GM21526 (cell line): ENCODE measurements around the gene HOXC10.
A peak's percentile ranks its signal among the peaks of the same experiment; 100 is the strongest.

Experiments used
- ATAC-seq: cut with Tn5 transposase; IDR thresholded peaks from one replicate; pipeline ENCODE4 v1.9.1; 2021; ENCODE audit warnings: moderate library complexity; ENCODE audit not compliant: unreplicated experiment, low FRiP score

The HOXC10 gene

GRCh38 chr12:53984901-53985691 lies at the start of gene HOXC10:
Gene HOXC10, plus strand, starts transcription at chr12:53985146. Its CDS starts 114 bp downstream, at chr12:53985260.
- ATAC-seq, result peak; percentile 61

DNA sequence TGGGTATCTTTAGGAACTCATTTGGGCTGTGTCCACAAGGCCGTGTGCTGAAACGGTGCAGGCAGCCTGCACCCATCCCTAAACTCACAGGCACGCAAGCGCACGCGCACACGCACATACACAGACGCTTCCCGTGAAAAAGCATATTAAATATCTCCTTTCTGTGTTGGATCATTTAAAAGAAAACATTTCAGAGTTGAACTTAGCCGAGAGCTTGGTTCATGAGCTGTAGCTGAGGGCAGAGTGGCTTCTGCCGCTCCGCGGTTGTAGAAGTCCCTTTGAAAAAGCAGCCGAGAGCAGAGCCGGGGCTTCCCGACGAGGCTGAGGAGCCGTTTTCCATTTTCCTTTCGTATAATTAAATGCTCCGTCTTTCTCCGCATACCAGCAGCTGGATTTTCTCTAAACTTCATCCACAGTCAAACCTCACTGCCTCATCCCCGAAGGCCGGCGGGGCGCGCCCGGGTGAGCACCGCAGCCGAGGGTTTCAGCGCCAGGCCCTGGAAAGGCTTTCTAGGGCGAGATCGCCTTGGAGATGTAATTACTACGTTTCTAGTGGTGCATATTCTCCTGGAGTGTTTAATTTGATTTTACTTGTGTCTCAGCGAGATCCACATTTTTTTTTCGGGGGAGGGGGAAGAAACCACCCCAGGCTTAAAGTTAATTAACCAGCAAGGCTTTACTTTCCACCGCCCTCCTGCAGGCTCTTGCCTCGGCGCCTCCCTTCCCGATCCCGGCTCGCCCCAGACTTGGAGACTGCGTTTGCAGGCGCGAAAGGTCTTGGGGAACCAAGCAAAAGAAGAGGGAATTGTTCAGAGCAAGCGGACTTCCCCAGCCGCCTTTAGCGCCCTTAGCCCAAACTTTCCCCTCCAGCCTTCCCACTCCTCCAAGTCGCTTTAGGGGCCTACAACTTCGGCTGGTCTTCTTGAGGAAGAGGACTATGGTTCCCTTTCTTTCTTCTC lies 49.3 kb upstream of the HOXC10 start:
- no peak for ATAC-seq

DNA sequence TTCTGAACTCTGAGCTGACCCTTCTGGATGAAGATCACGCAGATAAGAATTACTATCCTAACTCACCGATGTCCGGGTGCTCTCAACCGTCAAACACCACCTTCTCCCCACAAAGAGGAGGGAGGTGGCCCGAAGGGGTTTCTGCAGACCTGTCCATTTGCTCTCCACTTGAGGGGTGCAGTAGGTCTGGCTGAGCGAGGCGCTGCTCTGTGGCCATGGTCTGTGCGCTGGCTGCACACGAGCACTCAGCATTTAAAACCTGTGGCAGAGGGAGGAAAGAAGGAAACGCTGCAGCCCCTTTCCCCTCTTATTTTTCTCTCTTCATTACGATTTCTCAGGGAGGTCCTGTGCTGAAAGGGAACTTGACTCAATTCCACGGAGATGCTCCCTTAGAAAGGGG lies 47.8 kb upstream of the HOXC10 start:
- no peak for ATAC-seq

DNA sequence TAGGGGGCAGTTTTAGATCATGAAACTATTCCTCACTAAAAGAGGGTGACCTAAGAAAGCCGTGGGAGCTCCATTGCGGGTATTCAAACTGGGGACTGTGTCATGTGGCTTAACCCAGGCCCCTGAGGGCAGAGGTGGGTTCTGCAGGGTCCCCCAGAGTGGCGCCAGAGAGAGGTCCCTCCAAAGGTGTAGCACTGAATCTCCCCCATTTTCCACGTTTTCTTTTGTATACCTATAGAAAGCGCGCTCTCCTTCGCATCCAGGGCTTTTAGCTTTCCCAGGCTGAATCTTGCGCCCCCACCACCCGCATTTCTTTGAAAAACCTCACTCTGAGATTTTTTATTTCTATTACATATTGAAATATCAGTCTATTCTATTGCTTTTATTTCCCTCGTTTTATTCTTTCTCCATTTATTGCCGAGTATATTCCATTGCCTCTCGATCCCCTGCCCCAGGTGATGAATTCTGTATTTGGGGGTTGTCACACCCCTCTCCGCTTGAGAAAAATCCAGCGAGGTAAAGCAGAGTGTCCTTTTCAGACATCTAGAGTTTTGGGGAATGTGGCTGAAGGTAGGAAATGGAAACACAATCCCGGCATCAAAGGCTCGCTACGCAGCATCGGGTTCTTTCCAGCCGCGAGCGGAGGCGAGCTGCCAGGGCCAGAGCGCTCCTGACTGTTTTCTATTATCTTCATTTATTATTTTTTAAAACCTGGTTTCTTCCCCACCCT lies 47.2 kb upstream of the HOXC10 start:
- ATAC-seq, result no peak

- ATAC-seq, result no peak
These were observed 46.4 kb upstream of the HOXC10 start, which contains the start of gene HOXC13 for GRCh38 chr12:53938326-53939140. Gene HOXC13, plus strand, starts transcription at chr12:53938831. Its CDS starts 76 bp downstream, at chr12:53938907.

- ATAC-seq, result no peak
These were observed 45.5 kb upstream of the HOXC10 start for GRCh38 chr12:53939141-53940108.

DNA sequence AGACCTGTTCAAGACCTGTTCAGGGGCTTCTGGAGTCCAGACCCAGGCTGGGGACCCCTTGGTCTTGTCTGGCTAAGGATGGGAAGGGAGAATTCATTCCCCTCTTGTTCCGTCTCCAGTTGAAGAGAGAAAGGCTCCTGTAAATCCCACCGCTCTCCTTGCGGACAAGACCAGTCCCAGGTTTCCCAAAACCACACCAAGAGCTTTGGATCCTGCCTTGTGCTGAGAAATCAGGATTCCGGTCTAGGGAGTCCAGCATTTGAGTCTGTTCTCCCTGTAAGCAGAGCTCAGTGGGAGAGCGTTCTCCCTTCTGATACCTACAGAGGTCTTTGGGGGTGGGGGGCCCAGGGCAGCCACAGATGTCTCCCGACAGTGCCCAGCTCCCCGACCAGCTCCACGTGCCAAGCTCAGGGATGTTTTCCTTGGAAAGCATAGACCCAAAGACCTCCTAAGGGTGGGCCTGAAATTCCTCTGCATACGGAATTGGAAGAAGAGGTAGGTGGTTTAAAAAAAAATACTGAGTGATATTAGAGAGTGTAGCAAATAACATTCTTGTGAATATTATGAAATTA lies 44.4 kb upstream of the HOXC10 start:
- no peak for ATAC-seq

DNA sequence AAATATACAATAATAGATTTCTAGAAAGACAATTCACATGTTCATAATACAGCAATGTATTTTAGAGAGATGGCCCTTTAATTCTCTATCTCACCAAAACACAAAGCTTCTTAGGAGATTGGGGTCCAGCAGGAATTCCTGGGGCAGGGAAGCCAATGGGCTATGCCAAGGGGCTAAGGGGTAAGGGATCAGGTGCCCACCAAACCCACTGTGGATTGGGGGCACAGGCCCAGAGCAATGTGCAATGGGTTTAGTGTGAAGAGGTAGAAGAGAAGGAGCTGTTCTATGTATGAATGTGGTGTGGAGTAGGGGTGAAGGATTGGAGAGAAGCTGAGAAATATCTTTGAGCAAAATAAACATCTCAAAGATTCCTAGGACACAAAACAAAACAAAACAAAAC lies 43.8 kb upstream of the HOXC10 start:
- no peak for ATAC-seq

DNA sequence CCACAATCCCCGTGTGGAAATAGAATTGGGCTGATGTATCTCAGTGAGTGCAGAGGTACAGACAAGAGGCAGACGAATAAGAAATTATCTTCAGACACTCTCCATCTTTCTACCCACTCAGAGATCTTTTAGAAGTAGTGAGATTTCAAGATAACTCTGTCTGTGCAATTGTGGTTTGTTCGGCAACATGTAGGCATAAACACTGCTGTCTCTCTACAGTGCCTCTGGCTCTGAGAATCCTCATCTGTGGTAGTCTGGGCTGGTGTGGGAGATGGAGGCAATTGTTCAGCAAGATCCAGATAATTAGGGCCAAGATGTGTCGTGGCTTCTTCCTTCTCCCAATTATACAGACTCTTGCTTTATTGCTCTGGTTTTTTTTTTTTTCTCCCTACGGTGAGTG lies 43.2 kb upstream of the HOXC10 start:
- no peak for ATAC-seq

- ATAC-seq, result no peak
These were observed 42.4 kb upstream of the HOXC10 start for GRCh38 chr12:53942467-53942997.

DNA sequence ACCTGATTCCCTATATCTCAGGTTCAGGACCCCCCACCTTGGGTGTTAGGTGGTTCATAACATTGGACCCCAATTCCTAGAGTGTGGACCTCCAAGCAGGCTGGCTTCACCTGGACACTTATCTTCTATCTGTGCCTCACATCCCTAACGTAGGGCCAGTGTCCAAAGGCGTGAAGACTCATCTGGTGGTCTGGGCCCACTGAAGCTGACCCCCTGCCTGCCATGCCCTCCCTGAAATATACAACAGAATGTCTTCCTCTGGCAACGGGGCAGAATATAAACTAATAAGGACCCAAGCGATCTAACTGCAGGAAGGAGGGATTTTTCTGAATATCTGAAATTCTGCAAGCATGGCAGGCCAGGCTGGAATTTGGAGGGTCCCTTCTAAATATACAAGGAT lies 40.7 kb upstream of the HOXC10 start:
- ATAC-seq, result no peak

- no peak for ATAC-seq
These were observed 39.8 kb upstream of the HOXC10 start for GRCh38 chr12:53944907-53945847.

- no peak for ATAC-seq
These were observed 37.2 kb upstream of the HOXC10 start for GRCh38 chr12:53947743-53948142.

DNA sequence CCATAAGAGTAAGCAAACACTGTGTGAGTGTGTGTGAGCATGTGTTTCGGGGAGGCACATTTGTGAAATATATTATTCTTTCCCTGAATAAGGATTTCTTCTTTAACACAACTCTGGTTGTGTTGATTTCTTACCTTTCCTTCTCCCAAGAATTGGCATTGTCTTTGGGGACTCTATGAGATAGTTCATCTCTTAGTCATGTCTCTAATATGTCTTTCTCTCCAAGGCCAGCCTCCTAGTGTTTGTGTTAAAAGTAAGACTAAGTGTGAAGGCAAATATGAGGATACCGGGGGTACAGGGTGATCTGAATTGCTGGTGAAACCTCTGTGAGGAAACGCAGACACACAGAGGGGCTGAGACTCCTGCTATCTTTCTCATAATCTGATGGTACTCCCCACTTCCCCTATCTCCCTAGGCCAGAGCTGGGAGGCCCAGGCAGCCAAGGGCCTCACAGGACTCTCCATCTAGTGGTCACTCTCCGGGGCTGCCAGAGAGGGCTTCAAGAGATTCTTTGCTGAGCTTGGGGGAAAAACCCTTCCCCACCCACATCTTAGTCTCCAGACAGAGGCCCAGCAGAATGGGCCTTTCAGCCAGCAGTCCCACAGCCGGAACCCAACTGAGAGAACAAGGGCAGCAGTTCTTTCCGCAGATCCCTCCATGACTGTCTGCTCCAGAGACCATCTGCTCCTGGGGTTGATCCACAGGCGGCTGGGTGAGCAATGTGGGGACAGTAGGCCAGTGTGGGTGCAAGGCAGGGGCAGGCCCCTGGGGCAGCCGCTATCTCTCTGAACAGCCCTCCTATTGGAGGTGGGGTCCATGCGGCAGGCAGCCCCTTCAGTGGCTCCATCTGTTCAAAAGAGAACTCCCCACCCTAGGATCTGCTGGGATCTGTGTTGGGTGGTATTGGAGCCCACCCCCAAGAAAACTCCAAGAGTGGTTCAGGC lies 36.0 kb upstream of the HOXC10 start:
- ATAC-seq, result no peak

- ATAC-seq, result no peak
These were observed 35.1 kb upstream of the HOXC10 start for GRCh38 chr12:53949631-53950436.
